DMS53 treated with DMSO at 0.1 percent for 48 hours (cell line): ENCODE measurements around the gene ZDHHC12.

Source experiments
- DNase-seq: peaks from one replicate; lab custom pipeline; 2025; ENCODE audit not compliant: unreplicated experiment; lab: John Stamatoyannopoulos, UW

Gene ZDHHC12, protein sequence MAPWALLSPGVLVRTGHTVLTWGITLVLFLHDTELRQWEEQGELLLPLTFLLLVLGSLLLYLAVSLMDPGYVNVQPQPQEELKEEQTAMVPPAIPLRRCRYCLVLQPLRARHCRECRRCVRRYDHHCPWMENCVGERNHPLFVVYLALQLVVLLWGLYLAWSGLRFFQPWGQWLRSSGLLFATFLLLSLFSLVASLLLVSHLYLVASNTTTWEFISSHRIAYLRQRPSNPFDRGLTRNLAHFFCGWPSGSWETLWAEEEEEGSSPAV

DNA sequence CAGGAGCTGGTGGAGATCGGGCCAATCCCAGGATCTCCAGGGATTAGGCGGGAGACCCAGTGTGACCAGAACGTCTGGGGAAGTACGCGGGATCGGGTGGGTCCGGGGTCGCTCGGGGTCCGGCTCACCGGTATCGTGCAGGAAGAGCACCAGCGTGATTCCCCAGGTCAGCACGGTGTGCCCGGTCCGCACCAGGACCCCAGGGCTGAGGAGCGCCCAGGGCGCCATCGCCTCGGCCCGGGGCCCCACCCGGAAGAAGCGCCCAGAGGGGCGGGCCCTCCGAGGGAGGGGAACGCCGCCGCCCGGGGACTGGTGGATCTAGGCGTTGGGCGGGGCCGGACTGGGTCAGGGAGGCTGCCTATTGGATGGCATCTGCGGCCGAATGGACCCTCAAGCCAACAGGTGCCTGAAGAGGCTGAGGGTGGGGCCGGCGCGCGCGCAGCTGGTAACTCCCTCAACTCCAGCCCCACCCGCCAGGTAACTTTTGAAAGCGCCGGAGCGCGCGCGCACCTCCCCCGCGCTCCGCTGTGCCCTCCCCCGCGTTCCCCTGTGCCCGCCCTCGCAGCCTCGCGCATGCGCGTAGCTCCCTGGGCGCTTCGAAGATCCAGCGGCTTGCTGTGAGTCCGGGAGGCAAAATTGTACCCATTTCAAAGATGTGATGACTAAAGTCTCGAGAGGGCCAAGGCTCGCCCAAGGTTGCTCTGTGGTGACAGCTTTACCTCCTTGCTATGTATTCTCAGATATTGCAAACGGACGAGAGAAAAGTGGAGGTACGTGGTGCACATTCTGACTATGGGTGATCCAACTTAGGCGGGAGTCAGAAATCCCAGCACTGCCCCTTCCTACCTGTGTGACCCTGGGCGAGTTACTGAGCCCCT lies at the start of gene ZDHHC12:
TSS of gene ZDHHC12 (minus strand) at position 262 of the 878 bp plus-strand sequence. CDS start at position 228, 34 bp downstream.
- DNase-seq: peak; percentile 99

DNA sequence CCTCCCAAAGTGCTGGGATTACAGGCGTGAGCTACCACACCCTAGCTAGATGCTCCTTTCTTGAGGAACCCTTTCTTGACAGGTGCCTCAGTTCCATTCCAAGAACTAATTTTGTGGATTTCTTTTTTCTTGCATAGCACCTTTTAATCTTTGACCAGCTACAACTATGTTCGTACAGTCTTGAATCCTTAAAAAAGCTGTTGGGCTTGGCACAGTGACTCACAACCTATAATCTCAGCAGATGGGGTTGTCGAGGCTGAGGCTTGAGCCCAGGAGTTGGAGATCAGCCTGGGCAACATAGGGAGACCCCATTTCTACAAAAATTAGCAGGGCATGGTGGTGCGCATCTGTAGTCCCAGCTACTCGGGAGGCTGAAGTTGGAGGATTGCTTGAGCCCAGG lies 49.1 kb upstream of the ZDHHC12 start:
- DNase-seq: no peak

DNA sequence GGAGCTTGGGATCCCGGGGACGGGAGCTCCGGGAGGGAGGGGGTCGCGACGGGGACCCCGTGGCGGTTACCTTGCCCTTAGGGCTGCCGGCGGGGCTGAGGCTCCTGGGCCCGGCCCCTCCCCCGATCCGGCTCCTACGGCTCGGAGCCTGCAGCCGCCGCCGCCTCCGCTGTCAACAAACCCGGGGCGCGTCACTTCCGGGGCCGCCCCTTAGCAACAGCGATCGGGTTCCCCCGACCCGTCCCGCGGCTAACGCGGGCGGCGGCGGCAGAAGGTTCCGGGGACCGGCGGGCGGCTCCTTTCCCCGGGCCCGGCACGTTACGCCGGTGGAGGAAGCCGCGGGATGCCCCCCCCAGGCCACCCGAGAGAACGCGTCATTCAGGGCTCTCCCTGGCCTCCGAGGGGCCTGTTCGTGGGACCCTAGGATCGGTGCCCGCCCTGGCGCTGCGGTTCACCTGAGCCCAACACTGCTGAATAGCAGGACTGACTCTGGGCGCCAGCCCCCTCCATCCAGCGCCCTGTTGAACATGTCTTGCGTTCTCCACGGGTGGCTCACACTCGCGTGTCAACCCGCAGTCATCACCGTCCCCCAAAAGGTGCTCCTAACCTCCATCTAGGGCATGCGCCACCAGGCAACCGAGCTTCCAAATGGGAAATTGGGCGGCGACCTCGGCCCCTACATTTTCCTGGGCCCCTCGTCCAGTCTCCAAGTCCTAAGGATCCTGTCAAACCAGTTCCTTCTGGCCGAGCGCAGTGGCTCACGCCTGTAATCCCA lies 48.0 kb upstream of the ZDHHC12 start, which contains the start of gene ZER1:
TSS of gene ZER1 (minus strand) at position 183 of the 775 bp plus-strand sequence. CDS start 16,362 bp downstream, outside the sequence.
- peak; percentile 88 for DNase-seq

DNA sequence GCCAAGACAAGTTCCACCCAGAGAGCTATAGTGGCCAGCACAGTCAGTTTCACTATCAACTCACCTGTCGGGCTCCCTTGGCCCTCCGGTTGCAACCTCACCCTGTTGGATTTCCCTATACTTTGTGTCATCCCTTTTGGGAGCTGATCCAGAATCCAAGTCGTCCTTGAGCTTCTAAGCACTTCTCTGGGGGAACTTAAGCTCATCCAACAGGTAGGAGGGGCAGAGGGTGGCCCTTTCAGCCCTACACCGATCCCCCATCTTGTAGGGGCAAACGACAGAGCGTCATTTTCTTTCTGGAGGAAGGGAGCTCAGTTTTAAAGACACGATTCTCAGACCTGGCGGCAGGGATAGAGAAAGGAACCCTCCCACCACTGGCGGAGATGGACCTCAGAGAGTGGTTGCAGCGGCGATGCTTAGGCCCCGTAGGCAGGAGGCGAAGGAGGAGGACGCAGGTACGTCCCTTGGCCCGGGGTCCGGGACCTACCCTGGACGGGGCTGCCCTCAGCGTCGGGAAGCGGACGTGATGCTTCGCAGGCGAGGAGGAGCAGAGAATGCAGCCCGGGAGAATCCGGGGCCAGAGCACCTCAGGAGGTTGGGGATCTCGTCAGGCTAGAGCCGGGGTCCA lies 47.3 kb upstream of the ZDHHC12 start:
- DNase-seq: no peak

DNA sequence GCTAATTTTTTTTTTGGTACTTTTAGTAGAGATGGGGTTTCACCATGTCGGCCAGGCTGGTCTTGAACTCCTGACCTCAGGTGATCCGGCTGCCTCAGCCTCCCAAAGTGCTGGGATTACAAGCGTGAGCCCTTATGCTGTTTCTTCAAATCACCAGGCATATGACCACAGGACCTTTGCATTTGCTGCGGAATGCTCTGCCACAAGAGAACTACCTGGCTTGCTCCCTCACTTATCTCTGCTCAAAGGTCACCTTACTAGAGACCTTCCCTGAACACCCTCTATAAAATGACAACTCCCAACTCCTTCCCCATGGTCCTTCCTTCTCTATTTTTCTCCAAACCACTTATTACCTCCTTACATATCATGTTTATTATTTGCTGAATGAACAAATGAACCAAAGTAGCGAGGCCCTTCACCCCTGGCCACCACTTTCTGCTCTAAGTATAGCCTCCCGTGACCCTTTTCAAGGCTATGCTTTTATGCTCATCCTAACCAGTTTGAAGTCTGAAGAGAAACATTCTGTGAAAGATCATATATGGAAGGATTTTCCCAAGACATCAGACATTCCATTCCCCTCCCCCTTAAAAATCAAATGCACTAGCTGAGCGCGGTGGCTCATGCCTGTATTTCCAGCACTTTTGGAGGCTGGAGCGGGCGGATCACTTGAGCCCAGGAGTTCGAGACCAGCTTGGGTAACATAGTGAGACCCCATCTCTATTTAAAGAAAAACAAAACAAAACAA lies 46.5 kb upstream of the ZDHHC12 start:
- DNase-seq: no peak

DNA sequence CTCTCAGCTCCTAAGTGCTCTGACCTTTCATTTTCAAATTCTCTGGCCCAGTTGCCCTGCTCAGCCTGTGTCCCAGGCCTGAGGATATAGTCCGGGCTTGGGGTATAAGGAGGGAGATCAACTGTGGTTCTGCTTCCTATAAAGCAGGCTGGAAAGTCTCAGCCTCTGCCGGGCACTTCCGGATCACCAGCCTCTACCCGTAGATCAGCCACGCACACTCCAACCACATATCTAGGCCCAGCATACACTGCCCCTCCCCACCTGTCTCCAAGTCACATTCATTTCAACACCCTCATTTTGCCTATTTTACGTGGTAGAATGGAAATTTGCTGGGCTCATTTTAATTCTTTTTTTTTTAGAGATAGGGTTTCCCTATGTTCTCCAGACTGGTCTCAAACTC lies 44.7 kb upstream of the ZDHHC12 start:
- DNase-seq: no peak

DNA sequence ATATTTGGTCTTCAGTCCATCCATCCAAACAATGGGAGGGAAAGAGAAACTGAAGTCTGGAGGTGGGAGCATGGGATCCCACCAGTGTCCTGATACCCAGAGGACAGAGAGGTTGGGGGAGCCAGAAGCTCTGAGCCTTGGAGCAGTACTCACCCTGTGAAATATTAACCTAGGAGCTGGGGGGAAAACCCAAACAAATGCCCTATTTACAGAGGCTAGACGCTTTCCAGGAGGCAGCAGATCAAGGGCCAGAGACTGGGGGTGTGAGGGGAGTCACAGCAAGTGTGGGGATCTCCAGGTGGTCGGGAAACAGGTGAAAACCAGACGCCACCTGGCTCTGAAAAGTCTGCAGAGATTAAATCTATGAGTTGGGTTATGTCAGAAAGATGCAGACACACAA lies 41.6 kb upstream of the ZDHHC12 start:
- DNase-seq: no peak

DNA sequence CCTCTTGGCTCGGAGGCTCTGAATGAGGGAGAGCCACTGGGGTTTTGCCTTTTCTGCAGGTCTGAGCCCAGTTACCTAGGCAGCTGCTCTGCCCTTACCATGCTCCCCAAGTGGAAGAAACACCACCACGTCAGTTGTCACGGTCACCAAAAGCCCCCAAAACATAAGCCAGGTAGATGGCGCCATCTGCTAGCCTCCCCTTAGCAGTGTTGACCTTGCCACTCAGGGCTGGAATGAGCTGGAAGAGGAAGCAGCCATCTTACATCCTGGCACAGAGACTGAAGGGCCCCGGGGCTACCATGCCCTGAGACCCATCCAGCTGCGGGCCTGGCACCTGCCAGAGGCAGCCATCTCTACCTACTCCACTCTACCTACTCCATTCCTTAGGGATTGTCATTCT lies 40.4 kb upstream of the ZDHHC12 start:
- DNase-seq: no peak

DNA sequence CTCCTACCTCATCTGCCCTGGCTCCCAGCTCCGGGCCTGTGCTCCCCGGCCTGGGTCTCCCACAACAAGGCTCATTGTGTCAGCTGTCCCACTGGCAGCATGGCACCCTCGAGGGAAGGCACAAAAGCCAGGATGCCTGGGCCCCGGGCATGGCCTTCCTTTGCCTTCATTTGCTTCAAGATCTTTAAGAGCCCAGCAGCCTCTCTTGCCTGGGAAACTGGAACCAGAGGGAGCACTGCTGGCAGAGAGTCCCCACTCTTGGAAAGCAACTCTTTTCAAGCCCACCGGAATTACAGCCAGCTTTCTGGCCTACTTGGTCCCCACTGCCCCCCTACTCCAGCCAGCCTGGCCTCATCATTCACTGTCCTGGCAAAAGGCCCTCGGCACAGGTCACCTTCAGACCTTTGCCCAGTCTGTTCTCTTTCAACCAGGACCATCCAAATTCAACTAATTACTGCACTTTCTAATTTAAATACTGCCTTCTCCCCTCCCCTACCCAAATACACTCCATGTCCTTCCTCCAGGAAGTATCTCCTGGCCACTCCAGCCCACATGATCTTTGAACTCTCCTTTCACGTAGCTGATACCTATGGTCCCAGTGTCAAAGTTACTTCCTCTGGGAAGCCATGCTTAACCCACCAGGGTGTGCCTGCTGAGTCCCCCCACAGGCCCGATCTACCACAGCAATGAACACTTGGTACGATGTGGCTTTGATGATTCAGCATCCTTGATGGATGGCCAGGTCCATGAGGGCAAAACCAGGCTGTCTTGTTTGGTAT lies 38.9 kb upstream of the ZDHHC12 start:
- no peak for DNase-seq

DNA sequence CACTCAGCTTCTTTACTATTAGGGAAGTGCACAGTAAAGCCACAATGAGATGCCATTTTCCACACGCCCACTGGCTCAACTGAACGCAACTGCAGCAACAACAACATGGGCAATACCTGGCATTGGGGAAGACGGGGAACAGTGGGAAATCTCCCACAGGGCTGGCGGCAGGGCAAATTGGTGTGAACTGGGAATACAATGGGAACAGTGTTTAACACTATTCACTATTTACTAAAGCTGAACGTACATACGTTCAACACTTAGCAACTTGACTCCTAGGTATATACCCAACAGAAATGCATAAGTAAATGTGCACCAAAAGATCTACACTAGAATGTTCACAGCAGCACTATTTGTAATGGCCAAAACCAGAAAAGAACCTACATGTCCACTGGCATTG lies 33.7 kb upstream of the ZDHHC12 start:
- no peak for DNase-seq

DNA sequence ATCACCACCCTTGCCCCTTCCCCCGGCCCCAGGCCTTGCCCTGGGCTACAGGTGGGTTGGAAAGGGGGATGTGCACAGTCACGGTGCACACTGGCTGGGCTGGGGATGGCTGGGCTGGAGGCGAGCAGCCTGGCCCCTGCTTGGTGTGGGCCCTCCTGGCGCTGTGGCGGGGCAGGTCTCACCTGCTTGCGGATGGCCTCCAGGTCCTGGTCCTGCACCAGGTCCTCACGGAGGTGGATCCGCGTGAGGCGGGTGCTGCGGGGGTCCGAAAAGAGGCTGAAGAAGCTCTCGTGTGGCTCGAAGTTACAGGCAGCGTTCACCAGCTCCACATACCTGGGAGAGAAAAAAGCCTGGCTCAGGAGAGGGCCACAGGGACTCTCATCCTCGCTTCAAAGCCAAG lies 29.7 kb upstream of the ZDHHC12 start:
- no peak for DNase-seq

DNA sequence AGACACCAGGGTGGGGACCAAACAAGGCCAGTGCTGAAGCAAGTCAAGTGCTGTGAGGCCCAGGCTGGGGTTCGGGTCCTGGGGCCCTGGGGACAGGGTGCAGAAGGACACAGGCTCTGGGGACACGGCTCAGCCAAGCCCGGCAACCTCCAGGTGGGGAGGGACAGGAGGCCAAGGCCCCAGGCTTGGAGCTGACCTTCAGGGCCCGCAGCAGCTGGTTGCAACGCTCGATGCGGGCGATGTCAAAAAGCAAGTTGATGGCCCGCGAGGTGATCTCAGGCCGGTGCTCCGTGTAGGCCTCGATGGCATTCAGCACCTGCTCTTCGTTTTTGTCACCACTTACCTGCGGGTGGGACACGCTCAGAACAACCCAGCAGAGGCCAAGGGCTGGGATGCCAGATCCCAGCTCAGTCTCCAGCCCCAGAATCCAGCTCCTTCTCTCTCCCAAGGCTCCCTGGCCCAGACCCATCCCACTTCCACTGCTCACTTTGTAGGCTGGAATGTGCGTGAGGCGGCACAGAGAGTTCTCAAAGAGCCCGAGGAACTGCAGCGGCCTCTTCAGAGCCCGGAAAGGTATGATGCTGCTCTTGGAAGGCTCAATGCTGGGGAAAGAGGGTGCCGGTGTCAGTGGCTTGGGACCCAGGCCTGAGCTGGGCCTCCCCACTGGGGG lies 27.1 kb upstream of the ZDHHC12 start:
- DNase-seq: no peak

DNA sequence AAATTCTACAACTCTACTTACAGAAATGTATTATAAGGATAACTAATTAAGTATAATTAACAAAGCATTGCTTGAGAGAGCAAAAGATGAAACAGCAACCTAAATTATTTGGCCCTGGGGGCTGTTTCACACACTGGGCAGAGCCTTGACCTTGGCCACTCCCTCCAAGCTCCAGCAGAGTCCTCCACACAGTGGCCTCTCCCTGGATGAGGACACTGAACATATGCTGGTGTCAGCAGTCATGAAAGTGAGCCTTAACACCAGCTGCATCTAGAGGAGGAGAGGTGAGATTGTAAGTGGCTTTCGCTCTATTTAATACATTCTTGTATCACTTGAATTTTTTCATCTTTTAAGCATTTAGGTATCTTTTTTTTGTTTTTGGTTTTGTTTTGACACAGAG lies 23.3 kb upstream of the ZDHHC12 start:
- DNase-seq: no peak

DNA sequence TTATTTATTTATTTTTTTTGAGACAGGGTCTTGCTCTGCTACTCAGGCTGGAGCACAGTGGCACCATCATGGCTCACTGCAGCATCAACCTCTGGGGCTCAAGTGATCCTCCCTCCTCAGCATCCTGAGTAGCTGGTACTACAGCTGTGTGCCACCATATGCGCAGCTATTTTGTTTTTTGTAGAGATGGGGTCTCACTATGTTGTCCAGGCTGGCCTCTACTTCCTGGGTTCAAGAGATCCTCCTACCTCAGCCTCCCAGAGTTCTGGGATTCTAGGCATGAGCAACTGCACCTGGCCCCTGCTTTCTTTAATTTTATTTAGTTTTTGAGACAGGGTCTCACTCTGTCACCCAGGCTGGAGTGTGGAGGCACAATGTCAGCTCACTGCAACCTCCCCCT lies 19.5 kb upstream of the ZDHHC12 start:
- no peak for DNase-seq

DNA sequence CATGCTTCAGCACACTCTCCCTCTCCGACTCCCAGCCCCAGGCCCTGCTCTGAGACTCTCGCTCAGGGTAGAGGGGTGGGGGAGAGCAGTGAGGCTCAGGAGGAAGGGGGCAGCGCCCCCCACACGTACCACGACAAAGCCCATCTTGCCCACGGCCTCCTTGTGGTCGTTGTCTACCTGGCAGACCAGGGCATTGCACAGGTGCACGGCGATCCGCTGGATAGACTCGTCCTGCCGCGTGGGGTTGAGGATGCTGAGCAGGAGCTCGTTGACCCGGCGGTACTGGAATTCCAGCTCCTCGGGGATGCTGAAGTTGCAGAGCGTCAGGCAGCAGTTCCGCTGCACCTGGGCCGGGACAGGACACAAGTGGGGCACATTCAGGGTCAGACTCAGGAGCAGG lies 18.5 kb upstream of the ZDHHC12 start:
- no peak for DNase-seq

DNA sequence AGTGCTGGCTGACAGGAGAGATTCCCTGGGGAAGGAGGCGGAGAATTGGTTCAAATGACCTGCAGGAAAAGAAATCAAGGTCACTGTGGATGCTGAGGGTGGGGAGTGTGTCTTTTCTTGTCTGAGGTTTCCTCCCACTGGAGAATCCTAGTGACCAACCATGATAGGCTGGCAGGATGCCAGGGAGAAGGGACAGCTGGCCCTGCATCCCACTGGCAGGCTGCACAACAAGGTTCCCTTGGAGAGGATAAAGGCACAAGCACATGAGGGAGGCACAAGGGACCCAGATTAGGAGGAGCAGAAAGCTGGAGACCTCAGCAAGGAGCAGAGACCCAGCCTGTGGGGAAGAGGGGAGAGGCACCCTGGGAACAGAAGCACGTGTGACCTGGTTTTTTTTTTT lies 11.4 kb upstream of the ZDHHC12 start:
- DNase-seq: no peak

DNA sequence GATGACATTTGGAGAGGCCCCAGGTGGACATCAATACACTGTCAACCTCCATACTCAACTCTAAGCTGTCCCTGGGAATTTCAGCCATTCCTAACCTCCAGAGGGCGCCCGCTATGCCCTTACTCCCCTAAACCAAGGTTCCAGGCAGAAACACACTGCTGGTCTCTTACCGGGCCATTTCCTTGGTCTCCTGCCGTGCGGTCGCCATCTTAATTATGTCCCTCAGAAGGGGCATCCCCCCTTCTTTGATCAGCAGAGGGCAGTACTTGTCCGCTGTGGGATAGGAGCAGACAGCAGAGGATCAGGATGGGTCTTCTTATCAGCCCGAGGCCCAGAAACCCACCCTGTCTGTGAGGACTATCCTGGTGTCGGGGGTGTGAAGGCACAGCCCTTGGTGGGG lies 9.3 kb upstream of the ZDHHC12 start:
- peak; percentile 88 for DNase-seq

DNA sequence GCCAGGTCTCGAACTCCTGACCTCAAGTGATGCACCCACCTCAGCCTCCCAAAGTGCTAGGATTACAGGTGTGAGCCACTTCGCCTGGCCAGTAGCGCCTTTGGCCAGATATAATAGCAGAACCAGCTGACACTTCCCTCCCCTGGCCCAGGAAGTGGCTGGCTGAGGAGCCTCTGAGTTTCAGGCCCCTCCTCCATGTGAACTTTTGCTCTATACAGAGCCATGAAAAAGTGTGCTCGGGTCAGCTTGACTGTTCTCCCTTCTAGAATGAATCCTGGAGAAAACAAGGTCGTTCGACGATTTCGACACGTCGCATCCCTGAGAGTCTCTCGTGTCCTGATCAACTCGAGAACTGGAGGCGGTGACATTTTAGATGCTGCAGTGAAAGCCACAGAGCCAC lies 8.6 kb upstream of the ZDHHC12 start:
- DNase-seq: no peak

DNA sequence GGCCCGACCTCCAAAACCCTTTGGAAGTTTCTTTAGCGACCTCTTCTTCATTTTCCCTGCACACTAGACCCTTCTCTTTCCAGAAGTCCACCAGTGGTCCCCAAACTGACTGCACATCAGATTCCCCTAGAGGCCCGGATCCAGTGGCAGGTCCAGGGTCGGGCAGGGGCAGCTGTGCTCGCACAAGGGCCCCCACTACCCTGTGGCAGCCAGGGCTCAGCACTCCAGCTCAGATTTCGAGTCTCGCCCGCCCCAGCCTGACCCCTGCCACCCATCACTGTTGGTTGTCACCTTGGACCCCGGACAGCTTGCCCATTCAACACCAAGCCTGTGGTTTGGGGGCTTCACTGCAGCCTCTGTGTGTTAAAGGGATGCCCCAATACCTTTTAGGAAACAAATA lies 7.8 kb upstream of the ZDHHC12 start:
- no peak for DNase-seq
